ENCODE results near the gene RSPH9.
"Not testable (repeated sequence)": the region's sequence is repeated elsewhere in the genome, so short reads cannot be mapped to it uniquely, and the experiment has no call there.

RSPH9 gene

GRCh38 chr6:43629104-43629504 is 15.7 kb upstream of the RSPH9 start, which contains the start of gene GTPBP2:
Gene GTPBP2, minus strand, starts transcription at chr6:43629264. Its CDS starts 102 bp downstream, at chr6:43629162.
- DNase-seq (ENCODE audit: low read depth), result peak; percentile 85

- peak; percentile 57 for DNase-seq (ENCODE audit: low read depth)
Observed at GRCh38 chr6:43629505-43630300, 15.1 kb upstream of the RSPH9 start.

GRCh38 chr6:43630980-43631619 is 13.7 kb upstream of the RSPH9 start:
- DNase-seq (ENCODE audit: low read depth), result no peak

GRCh38 chr6:43633002-43633401 is 11.8 kb upstream of the RSPH9 start:
- DNase-seq (ENCODE audit: low read depth), result not testable (repeated sequence)

GRCh38 chr6:43634702-43635303 is 10.0 kb upstream of the RSPH9 start:
- DNase-seq (ENCODE audit: low read depth), result no peak

- DNase-seq (ENCODE audit: low read depth), result peak; percentile 88
Observed at GRCh38 chr6:43635387-43636307, 9.2 kb upstream of the RSPH9 start, which contains the start of gene MAD2L1BP. Gene MAD2L1BP, plus strand, starts transcription at chr6:43635840. Its CDS starts 36 bp downstream, at chr6:43635876.

GRCh38 chr6:43636308-43636659 is 8.6 kb upstream of the RSPH9 start:
- no peak for DNase-seq (ENCODE audit: low read depth)

GRCh38 chr6:43639984-43640800 is 4.6 kb upstream of the RSPH9 start:
- DNase-seq (ENCODE audit: low read depth), result no peak

GRCh38 chr6:43645613-43645964 is 753 bp downstream of the RSPH9 start:
- DNase-seq (ENCODE audit: low read depth), result no peak

- DNase-seq (ENCODE audit: low read depth), result no peak
Observed at GRCh38 chr6:43647613-43648012, 2.8 kb downstream of the RSPH9 start.

GRCh38 chr6:43648248-43648647 is 3.4 kb downstream of the RSPH9 start:
- DNase-seq (ENCODE audit: low read depth), result no peak

- DNase-seq (ENCODE audit: low read depth), result not testable (repeated sequence)
Observed at GRCh38 chr6:43652822-43653221, 8.0 kb downstream of the RSPH9 start.

GRCh38 chr6:43657221-43657802 is 12.5 kb downstream of the RSPH9 start:
- DNase-seq (ENCODE audit: low read depth), result no peak

GRCh38 chr6:43658161-43658560 is 13.3 kb downstream of the RSPH9 start:
- no peak for DNase-seq (ENCODE audit: low read depth)

GRCh38 chr6:43662948-43663347 is 18.1 kb downstream of the RSPH9 start:
- not testable (repeated sequence) for DNase-seq (ENCODE audit: low read depth)

GRCh38 chr6:43665376-43665775 is 20.5 kb downstream of the RSPH9 start:
- no peak for DNase-seq (ENCODE audit: low read depth)

- no peak for DNase-seq (ENCODE audit: low read depth)
Observed at GRCh38 chr6:43666196-43666920, 21.5 kb downstream of the RSPH9 start.

GRCh38 chr6:43667245-43668150 is 22.7 kb downstream of the RSPH9 start:
- peak; percentile 69 for DNase-seq (ENCODE audit: low read depth)

Measured in stimulated activated CD8-positive, alpha-beta memory T cell treated with anti-CD3 and anti-CD28 coated beads, Interleukin-15, amount 100 ng/mL, for 24 hours (primary cell).